ENCODE results near the gene CAV2.

The CAV2 gene

GRCh38 chr7:116547347-116547746, 47.8 kb downstream of the CAV2 start:
- peak; percentile 38 for DNase-seq (ENCODE audit: low spot score)

- DNase-seq (ENCODE audit: low spot score), result no peak
Measured at GRCh38 chr7:116548506-116548905, 49.0 kb downstream of the CAV2 start.

- DNase-seq (ENCODE audit: low spot score), result no peak
Measured at GRCh38 chr7:116549370-116549769, 49.8 kb downstream of the CAV2 start.

- no peak for DNase-seq (ENCODE audit: low spot score)
Measured at GRCh38 chr7:116551692-116552091, 52.2 kb downstream of the CAV2 start.

GRCh38 chr7:116552602-116553001, 53.1 kb downstream of the CAV2 start:
- no peak for DNase-seq (ENCODE audit: low spot score)

GRCh38 chr7:116553168-116553964, 53.8 kb downstream of the CAV2 start:
- DNase-seq (ENCODE audit: low spot score), result no peak

- DNase-seq (ENCODE audit: low spot score), result no peak
Measured at GRCh38 chr7:116554436-116554835, 54.9 kb downstream of the CAV2 start.

- no peak for DNase-seq (ENCODE audit: low spot score)
Measured at GRCh38 chr7:116554911-116555310, 55.4 kb downstream of the CAV2 start.

GRCh38 chr7:116557066-116557585, 57.6 kb downstream of the CAV2 start:
- DNase-seq (ENCODE audit: low spot score), result no peak

- DNase-seq (ENCODE audit: low spot score), result no peak
Measured at GRCh38 chr7:116557901-116558300, 58.4 kb downstream of the CAV2 start.
